HT1080 (cell line): ENCODE data around the gene TNFRSF9. TPM values are rescaled to one million over a fixed set of nuclear protein-coding genes. Genes with fewer than 3 reads are reported as not detected.

Experiments used
- DNase-seq: peaks from one replicate; pipeline ENCODE4 v3.0.0-alpha.2; 2015; ENCODE audit warnings: low read depth
- small RNA-seq: library from RNA; depleted of rRNA; stranded (forward); fragments of <200 nt; gene quantifications from one replicate; pipeline ENCODE3, GENCODE V24; 2014
- total RNA-seq: library from RNA; depleted of rRNA; stranded (reverse); fragments of >200 nt; shearing (Covaris generic); gene quantifications from 2 replicates; pipeline ENCODE4 v1.2.3, GENCODE V29; 2014; rRNA removed

TNFRSF9 gene
- total RNA-seq, 1 experiment from 2014 or later: 2.8 TPM

GRCh38 chr1:7878027-7878426 is 62.6 kb downstream of the TNFRSF9 start:
- DNase-seq: no peak

DNA sequence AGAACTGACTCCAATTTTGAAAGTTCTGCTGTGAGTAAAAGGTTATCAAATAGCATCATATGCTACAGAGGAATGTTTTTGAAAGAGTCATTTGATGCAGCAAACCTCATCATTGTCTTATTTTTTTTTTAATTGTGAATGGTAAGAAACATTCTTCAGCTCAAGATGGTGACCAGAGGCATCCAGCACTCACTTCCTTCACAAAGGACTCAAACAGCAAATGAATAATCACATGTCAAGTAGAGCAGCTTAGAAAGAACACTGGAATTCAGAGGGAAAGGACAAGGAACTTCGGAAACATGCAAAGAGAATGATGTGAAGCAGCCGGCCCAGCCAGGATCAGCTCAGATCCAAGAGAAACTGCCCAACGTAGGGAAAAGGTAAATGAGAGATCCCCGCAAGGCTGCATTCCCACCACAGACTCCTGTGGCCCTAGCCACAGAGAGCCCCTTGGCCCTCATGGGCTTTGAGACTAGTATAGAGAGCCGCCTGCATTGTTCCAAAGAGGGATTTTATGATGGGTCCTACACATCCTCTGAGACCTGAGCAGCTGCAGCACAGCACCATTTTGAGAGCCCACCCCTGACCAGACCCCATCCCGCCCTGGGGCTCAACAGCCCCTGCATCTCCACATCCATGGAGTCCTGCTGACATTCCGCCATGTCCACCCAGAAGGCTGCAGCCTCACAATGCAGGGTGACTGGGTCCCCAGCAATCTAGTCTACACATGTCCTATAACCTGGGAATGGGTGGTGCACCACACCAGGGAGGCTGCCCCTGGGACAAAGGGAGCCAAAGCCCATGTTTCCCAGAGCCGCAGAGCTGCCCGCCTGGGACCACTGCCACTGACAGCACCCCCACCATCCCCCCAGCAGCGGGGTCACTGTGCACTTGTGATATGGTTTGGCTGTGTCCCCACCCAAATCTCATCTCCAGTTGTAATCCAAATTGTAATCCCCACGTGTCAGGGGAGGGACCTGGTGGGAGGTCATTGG is 66.5 kb downstream of the TNFRSF9 start:
- no peak for DNase-seq

DNA sequence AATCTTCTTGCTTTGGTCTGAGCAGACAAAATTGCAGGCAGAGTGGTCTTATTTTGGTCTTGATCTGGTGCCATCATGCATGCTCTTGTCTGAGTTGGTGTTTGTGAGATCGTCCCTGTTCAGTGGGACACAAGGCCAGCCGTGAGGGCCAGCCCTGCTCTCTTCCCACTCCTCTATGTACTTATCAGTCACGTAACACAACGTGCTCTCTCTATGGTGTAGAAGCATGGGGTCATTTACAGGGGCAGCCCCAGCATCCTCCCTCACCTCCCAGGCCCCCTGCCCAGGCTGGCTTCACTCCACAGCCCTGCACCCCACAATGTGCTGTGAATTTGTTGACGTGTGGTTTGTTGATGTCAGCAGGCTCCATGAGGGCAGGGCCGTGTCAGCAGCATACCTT is 69.5 kb downstream of the TNFRSF9 start:
- DNase-seq: no peak

DNA sequence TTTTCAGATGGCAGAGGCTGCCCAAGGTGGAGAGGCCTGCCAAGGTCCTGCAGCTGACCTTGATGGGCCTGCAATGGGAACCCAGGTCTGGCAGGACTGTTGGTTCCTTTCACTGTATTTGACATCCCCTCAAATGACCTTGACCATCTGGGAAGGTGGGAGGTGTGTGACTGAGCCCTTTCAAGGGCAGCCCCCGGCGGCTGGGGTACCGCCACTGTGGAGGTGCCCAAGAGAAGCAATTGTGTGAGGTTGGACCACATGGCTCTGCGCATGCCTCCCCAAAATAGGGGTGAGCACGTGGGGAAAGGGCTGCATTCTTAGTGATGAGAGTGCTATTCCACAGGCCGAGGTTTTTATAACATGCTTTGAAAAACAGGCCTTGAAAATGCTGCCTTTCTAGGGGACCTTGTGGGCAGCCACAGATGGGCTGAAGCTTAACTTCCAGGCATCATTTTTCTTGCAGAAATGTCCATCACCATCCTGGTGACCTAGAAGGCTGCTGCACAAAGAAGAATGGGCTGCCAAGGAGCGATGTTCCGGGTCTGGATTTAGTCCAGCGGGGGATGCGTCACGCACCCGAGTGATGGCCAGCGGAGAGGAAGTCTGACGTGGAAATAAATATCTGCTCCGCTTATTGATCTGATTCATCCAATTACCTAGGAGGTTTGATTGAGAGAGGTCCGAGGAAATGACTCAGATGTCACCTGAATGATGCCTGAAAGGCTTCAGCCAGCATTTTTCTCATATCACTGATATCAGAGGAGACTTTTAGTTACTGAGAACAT is 71.3 kb downstream of the TNFRSF9 start:
- DNase-seq: peak; percentile 95

DNA sequence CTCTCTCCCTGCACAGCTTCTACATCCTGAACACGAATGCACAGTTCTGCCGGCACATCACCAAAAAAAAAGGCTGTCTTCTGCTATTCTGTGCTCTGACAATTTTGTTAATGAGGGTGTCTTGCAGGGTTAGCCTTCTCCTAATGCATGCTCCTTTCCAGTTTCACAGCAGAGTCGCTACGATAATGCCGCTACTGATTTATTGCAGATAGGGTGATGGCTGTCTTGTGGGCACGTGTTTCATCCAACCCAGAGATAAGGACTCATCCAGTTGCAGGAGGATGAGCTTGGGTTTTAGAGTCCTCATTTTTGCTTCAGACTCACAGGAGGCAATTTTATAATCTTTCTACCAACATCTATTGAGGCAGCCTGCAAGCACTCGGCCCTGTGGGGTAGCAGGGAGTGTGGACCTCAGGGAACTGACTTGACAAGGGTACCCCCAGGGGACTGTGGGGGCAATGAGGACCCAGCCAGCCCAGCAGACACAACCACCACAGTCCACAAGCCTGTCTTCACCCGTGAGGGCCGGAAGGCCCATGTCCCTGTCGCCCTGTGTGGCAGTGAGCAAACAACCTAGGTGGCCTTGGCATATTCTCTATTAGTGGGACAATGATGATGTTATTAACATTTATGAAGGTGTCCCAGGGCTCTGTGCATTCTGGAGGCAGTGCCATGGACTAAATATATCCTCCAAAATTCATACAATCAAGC is 72.4 kb downstream of the TNFRSF9 start:
- no peak for DNase-seq

DNA sequence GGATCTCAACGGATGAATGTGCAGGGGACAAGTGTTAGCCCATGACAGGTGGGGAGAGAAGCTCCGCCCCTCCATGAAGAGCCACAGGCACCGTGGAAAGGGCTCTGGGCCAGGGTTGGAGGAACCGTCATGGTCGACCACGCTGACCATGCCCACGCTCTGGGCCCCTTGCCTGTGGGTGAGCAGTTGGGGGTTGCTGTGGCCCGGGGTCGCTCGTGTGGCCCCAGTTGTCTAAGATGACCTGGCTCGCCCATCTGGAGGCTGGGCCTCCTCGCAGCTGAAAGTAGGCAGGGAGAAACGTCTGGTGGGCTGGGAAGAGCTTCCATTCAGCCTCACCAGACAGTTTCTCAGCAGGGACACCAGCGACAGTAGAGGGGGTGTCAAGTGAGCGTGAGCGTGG is 74.7 kb downstream of the TNFRSF9 start:
- DNase-seq: no peak

Small RNA genes within 50 kb of the gene (small RNA-seq; reads per million reads assigned to genes)
- not detected for gene RF00019

Other genes with a start within 250 kb of the TNFRSF9 start
- 66.6 and 81.3 TPM in 2 replicates for gene VAMP3, start 169.5 kb downstream of the TNFRSF9 start, total RNA-seq
- gene PER3, start 156.5 kb downstream of the TNFRSF9 start, total RNA-seq: 2.7 and 3.6 TPM in 2 replicates
- gene UTS2, start 87.8 kb downstream of the TNFRSF9 start, total RNA-seq: not detected in 2 replicates
- 274 and 280 TPM in 2 replicates for gene PARK7, start 20.9 kb upstream of the TNFRSF9 start, total RNA-seq
- 143 and 169 TPM in 2 replicates for gene ERRFI1, start 85.5 kb upstream of the TNFRSF9 start, total RNA-seq